H1 (cell line): ENCODE data around the gene IFI27L1. TPM values are rescaled to one million over a fixed set of nuclear protein-coding genes. Genes with fewer than 3 reads are reported as not detected.

Experiments used
- CEBPB ChIP-seq: IDR thresholded peaks from 2 replicates; pipeline ENCODE4 v1.6.1; 2012; ENCODE audit warnings: low read depth, low read length
- CTBP2 ChIP-seq: IDR thresholded peaks from 2 replicates; pipeline ENCODE4 v1.7.0; 2011; ENCODE audit warnings: borderline replicate concordance, mild to moderate bottlenecking, moderate library complexity, mixed read lengths, low read length; ENCODE audit not compliant: insufficient read depth, insufficient read length
- KDM5A ChIP-seq: fragments of 200-600 bp; IDR thresholded peaks from 2 replicates; pipeline ENCODE4 v1.7.1; 2012; ENCODE audit warnings: mild to moderate bottlenecking, low read length, inconsistent platforms, mixed read lengths
- RXRA ChIP-seq: IDR thresholded peaks from 2 replicates; pipeline ENCODE4 v1.6.1; 2011; ENCODE audit warnings: low read depth, mild to moderate bottlenecking, low read length, moderate library complexity; ENCODE audit not compliant: insufficient read depth
- SRF ChIP-seq: IDR thresholded peaks from 2 replicates; pipeline ENCODE4 v1.6.1; 2011; ENCODE audit warnings: mild to moderate bottlenecking, low read depth, low read length, moderate library complexity
- polyA plus RNA-seq, 7 experiments: library from polyadenylated mRNA; depleted of rRNA in 3 of 7; stranded (reverse) in 5 of 7; unstranded in 2 of 7; fragments of >200 nt in 5 of 7; fragments of 200-250 nt in 2 of 7; gene quantifications; 1 replicate in 5 of 7; 2 replicates in 1 of 7; 4 replicates in 1 of 7; pipeline versions ENCODE4 v1.2.1 to v1.2.3, GENCODE V29; 2011 to 2013; ENCODE audit warnings: missing spikeins in 2 of 7, mixed read lengths in 2 of 7
- total RNA-seq: library from RNA; stranded (reverse); fragmentation: NEBNext Ultra II Directional; extraction: Animal tissue kit (Norgen Biotek cat#: 25700); gene quantifications from 2 replicates; pipeline ENCODE4 v1.2.1, GENCODE V29; 2021
- TF ChIP-seq, protein P1 (sequence below): fragments of 300-600 bp; sonication (generic); IDR thresholded peaks from 2 replicates; pipeline ENCODE4 v1.7.1; 2012; ENCODE audit warnings: low read length, moderate library complexity, mild to moderate bottlenecking, inconsistent platforms; ENCODE audit not compliant: insufficient replicate concordance

The IFI27L1 gene
- total and polyA plus RNA-seq, 2 of the 8 experiments (the other 6 are each of a cell fraction or from before 2014, with no cell fraction given) = 21.2 to 30.5 TPM

DNA sequence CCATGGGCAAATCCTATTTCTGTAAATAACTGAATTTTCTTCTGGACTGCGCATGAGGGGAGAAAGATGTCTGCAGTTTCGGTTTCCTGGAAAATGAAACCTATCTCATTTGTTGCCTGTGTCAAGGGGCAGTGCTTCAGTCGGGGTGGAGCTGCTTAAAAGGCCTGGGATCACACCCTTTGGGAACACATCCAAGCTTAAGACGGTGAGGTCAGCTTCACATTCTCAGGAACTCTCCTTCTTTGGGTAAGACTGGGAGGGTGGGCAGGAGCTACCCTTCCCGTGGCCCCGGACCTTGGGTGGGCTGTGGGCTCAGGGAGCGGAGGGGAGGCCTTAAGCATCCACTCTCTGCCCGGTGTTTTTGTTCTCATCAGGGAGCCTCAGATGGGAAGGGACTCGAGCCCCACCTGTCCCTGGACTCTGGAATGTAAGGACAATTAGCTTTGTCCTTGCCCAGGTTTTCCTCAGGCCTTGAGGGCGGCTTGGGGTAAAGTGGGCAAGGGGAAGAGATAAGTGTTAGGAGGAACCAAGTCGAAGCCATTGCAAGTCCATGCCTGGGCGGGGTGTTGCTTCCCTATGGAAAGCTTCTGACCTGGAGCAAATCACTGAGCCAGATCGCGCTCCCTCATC, 29.6 kb downstream of the IFI27L1 start, which contains the start of gene IFI27 (continued):
- TF ChIP-seq SRF (no peak), KDM5A (no peak), CEBPB (no peak), CTBP2 (no peak), RXRA (no peak)
- TF ChIP-seq, protein P1, sequence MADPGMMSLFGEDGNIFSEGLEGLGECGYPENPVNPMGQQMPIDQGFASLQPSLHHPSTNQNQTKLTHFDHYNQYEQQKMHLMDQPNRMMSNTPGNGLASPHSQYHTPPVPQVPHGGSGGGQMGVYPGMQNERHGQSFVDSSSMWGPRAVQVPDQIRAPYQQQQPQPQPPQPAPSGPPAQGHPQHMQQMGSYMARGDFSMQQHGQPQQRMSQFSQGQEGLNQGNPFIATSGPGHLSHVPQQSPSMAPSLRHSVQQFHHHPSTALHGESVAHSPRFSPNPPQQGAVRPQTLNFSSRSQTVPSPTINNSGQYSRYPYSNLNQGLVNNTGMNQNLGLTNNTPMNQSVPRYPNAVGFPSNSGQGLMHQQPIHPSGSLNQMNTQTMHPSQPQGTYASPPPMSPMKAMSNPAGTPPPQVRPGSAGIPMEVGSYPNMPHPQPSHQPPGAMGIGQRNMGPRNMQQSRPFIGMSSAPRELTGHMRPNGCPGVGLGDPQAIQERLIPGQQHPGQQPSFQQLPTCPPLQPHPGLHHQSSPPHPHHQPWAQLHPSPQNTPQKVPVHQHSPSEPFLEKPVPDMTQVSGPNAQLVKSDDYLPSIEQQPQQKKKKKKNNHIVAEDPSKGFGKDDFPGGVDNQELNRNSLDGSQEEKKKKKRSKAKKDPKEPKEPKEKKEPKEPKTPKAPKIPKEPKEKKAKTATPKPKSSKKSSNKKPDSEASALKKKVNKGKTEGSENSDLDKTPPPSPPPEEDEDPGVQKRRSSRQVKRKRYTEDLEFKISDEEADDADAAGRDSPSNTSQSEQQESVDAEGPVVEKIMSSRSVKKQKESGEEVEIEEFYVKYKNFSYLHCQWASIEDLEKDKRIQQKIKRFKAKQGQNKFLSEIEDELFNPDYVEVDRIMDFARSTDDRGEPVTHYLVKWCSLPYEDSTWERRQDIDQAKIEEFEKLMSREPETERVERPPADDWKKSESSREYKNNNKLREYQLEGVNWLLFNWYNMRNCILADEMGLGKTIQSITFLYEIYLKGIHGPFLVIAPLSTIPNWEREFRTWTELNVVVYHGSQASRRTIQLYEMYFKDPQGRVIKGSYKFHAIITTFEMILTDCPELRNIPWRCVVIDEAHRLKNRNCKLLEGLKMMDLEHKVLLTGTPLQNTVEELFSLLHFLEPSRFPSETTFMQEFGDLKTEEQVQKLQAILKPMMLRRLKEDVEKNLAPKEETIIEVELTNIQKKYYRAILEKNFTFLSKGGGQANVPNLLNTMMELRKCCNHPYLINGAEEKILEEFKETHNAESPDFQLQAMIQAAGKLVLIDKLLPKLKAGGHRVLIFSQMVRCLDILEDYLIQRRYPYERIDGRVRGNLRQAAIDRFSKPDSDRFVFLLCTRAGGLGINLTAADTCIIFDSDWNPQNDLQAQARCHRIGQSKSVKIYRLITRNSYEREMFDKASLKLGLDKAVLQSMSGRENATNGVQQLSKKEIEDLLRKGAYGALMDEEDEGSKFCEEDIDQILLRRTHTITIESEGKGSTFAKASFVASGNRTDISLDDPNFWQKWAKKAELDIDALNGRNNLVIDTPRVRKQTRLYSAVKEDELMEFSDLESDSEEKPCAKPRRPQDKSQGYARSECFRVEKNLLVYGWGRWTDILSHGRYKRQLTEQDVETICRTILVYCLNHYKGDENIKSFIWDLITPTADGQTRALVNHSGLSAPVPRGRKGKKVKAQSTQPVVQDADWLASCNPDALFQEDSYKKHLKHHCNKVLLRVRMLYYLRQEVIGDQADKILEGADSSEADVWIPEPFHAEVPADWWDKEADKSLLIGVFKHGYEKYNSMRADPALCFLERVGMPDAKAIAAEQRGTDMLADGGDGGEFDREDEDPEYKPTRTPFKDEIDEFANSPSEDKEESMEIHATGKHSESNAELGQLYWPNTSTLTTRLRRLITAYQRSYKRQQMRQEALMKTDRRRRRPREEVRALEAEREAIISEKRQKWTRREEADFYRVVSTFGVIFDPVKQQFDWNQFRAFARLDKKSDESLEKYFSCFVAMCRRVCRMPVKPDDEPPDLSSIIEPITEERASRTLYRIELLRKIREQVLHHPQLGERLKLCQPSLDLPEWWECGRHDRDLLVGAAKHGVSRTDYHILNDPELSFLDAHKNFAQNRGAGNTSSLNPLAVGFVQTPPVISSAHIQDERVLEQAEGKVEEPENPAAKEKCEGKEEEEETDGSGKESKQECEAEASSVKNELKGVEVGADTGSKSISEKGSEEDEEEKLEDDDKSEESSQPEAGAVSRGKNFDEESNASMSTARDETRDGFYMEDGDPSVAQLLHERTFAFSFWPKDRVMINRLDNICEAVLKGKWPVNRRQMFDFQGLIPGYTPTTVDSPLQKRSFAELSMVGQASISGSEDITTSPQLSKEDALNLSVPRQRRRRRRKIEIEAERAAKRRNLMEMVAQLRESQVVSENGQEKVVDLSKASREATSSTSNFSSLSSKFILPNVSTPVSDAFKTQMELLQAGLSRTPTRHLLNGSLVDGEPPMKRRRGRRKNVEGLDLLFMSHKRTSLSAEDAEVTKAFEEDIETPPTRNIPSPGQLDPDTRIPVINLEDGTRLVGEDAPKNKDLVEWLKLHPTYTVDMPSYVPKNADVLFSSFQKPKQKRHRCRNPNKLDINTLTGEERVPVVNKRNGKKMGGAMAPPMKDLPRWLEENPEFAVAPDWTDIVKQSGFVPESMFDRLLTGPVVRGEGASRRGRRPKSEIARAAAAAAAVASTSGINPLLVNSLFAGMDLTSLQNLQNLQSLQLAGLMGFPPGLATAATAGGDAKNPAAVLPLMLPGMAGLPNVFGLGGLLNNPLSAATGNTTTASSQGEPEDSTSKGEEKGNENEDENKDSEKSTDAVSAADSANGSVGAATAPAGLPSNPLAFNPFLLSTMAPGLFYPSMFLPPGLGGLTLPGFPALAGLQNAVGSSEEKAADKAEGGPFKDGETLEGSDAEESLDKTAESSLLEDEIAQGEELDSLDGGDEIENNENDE = no peak
